ENCODE measurements around the gene NFAT5. TPM values are rescaled to one million over a fixed set of nuclear protein-coding genes. Genes with fewer than 3 reads are reported as not detected.
A peak's percentile ranks its signal among the peaks of the same experiment; 100 is the strongest.

Gene NFAT5
- total RNA-seq, 2 donors from 2014 or later: 18.4 to 30.2 TPM

DNA sequence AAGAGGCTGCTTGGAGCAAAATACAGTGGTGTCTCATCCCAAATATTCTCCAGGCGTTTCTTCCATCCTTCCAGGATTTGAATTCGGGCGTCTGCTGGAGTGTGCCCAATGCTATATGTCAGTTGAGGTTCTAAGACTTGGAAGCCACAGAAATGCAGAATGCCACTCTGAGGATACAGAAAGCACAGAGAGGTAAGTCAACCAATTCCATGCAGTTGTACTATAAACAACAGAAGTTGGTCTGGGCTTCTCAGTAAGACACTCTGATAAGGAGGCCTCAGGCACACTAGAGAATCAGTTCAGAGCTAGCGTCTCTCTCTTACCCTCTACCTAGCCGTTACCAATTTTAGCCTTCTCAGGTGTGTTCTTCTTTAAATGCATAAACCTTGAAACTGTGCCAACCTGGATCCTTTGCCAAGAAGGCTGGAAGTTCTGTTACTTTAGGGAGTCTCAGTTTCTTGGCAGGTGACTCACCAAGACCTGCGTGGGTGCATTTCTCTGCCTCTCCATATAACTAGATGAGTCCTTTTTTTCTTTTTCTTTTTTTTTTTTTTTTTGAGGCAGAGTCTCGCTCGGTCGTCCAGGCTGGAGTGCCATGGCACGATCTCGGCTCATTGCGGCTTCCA, 145.5 kb downstream of the NFAT5 start:
- Histone ChIP-seq H3K36me3 (no peaks in the 10 kb centered on the region), H3K9ac (ENCODE audit: low read depth in 2 of 2, low read length in 2 of 2) (no peak overlapping the region), H3K4me3 (no peak overlapping the region), H3K9me3 (no peaks in the 10 kb centered on the region), H3K27ac (no peak overlapping the region), H3K4me1 (no peaks in the 10 kb centered on the region), H3K27me3 (no peaks in the 10 kb centered on the region)
- peak; percentile 80 for DNase-seq
- intact Hi-C loops (cut with DNase I): no loop called here
- TF ChIP-seq, protein P1, sequence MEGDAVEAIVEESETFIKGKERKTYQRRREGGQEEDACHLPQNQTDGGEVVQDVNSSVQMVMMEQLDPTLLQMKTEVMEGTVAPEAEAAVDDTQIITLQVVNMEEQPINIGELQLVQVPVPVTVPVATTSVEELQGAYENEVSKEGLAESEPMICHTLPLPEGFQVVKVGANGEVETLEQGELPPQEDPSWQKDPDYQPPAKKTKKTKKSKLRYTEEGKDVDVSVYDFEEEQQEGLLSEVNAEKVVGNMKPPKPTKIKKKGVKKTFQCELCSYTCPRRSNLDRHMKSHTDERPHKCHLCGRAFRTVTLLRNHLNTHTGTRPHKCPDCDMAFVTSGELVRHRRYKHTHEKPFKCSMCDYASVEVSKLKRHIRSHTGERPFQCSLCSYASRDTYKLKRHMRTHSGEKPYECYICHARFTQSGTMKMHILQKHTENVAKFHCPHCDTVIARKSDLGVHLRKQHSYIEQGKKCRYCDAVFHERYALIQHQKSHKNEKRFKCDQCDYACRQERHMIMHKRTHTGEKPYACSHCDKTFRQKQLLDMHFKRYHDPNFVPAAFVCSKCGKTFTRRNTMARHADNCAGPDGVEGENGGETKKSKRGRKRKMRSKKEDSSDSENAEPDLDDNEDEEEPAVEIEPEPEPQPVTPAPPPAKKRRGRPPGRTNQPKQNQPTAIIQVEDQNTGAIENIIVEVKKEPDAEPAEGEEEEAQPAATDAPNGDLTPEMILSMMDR (IDR thresholded peaks at IDR 0.05): no peak

GRCh38 chr16:69712277-69712676, 146.5 kb downstream of the NFAT5 start:
- H3K27me3 ChIP-seq: no peaks in the 10 kb centered on the region
- no peak for DNase-seq
- no peaks in the 10 kb centered on the region for H3K4me1 ChIP-seq
- intact Hi-C loops (cut with DNase I): no loop called here
- H3K9ac ChIP-seq (ENCODE audit: low read depth in 2 of 2, low read length in 2 of 2): no peak overlapping the region
- no peak overlapping the region for H3K27ac ChIP-seq
- TF ChIP-seq, protein P1 (IDR thresholded peaks at IDR 0.05): no peak
- no peaks in the 10 kb centered on the region for H3K36me3 ChIP-seq
- H3K9me3 ChIP-seq: no peaks in the 10 kb centered on the region
- no peak overlapping the region for H3K4me3 ChIP-seq

DNA sequence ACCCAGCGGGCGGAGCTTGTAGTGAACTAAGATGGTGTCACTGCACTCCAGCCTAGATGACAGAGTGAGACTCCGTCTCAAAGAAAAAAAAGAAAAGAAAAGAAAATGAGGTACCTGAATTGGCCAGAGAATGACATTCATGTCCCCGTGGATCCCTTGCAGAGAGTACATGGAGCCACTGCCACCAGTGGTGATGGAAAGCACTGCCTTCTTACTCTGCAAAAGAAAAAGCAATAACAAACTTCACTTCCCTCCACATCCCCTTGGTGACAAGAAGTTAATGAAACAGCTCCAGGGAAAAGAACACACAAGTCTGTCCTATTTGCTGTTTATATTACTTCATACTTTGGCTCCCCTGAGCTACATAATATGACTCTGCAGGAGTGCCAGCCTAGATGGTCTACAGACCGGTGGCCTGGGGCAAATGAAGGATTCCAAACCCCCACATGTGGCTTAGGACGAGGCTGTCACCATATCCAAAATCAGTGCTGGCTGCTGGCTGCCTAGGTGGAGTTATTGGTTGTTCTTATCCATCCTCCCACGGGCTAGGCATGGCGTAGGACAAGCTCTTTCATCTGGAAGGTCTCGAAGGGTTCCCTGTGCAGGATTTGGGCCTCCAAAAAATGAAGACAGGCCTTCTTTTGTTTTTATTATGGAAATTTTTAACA, 147.3 kb downstream of the NFAT5 start:
- Histone ChIP-seq H3K36me3 (no peaks in the 10 kb centered on the region), H3K27ac (no peak overlapping the region), H3K27me3 (no peaks in the 10 kb centered on the region), H3K9me3 (no peaks in the 10 kb centered on the region), H3K9ac (ENCODE audit: low read depth in 2 of 2, low read length in 2 of 2) (no peak overlapping the region), H3K4me3 (no peak overlapping the region), H3K4me1 (no peaks in the 10 kb centered on the region)
- TF ChIP-seq, protein P1 (IDR thresholded peaks at IDR 0.05): no peak
- no peak for DNase-seq
- intact Hi-C loops (cut with DNase I): no loop called here

- H3K9ac ChIP-seq (ENCODE audit: low read depth in 2 of 2, low read length in 2 of 2): no peak overlapping the region
- peaks cover 4% of the 10 kb centered on the region for H3K4me1 ChIP-seq
- no peaks in the 10 kb centered on the region for H3K36me3 ChIP-seq
- intact Hi-C loops (cut with DNase I): no loop called here
- TF ChIP-seq, protein P1 (IDR thresholded peaks at IDR 0.05): no peak
- H3K9me3 ChIP-seq: no peaks in the 10 kb centered on the region
- H3K4me3 ChIP-seq: no peak overlapping the region
- H3K27ac ChIP-seq: no peak overlapping the region
- DNase-seq: no peak
- no peaks in the 10 kb centered on the region for H3K27me3 ChIP-seq
Observed at GRCh38 chr16:69717066-69717465, 151.3 kb downstream of the NFAT5 start.

GRCh38 chr16:69718111-69718764, 152.5 kb downstream of the NFAT5 start:
- no peaks in the 10 kb centered on the region for H3K36me3 ChIP-seq
- no peak for DNase-seq
- H3K4me3 ChIP-seq: no peak overlapping the region
- no peak overlapping the region for H3K27ac ChIP-seq
- H3K4me1 ChIP-seq: peaks cover 4% of the 10 kb centered on the region
- H3K27me3 ChIP-seq: no peaks in the 10 kb centered on the region
- no peak overlapping the region for H3K9ac ChIP-seq (ENCODE audit: low read depth in 2 of 2, low read length in 2 of 2)
- intact Hi-C loops (cut with DNase I): no loop called here
- TF ChIP-seq, protein P1 (IDR thresholded peaks at IDR 0.05): no peak
- no peaks in the 10 kb centered on the region for H3K9me3 ChIP-seq

Data from colonic mucosa (tissue), 4 donors.